Measurements from ENCODE around the gene TSHZ2. TPM values are rescaled to one million over a fixed set of nuclear protein-coding genes. Genes with fewer than 3 reads are reported as not detected.

TSHZ2 gene
- total and polyA plus RNA-seq, 9 of the 15 experiments (the other 6 are each of a cell fraction or from before 2014, with no cell fraction given): 0.03 to 0.20 (median 0.05) TPM; not detected in 4

DNA sequence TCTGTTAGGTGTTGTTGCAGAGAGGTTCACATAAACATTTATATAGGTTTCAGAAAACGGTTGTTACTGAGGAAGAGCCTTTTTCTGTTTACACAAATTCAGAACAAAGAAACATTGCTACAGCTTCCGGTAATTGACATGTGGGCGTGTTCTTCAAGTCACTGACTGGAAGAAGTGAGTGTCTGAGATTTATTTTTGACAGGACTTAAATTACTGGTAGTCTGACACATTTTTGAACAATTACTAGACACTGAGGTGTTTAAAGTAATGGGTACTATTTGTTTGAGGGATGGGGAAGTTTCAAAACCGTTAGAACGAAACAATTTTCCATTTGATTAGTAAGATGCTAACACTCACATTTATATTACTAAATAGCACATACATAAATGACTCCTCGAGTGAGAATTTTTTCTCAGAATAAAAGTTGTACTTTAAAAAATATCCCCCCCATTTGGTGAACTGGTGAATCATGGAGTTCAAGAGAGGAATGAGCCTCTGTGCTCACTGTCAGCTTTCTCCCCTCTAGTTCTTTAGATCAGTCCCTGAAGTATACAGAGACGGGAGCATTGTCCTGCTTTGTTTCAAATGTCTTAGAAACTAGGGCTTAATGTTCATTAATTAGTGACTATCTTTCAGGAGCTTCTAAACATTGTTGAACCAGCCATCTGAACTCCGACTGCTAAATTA, 98.7 kb downstream of the TSHZ2 start (continued):
- TF ChIP-seq, protein P1, sequence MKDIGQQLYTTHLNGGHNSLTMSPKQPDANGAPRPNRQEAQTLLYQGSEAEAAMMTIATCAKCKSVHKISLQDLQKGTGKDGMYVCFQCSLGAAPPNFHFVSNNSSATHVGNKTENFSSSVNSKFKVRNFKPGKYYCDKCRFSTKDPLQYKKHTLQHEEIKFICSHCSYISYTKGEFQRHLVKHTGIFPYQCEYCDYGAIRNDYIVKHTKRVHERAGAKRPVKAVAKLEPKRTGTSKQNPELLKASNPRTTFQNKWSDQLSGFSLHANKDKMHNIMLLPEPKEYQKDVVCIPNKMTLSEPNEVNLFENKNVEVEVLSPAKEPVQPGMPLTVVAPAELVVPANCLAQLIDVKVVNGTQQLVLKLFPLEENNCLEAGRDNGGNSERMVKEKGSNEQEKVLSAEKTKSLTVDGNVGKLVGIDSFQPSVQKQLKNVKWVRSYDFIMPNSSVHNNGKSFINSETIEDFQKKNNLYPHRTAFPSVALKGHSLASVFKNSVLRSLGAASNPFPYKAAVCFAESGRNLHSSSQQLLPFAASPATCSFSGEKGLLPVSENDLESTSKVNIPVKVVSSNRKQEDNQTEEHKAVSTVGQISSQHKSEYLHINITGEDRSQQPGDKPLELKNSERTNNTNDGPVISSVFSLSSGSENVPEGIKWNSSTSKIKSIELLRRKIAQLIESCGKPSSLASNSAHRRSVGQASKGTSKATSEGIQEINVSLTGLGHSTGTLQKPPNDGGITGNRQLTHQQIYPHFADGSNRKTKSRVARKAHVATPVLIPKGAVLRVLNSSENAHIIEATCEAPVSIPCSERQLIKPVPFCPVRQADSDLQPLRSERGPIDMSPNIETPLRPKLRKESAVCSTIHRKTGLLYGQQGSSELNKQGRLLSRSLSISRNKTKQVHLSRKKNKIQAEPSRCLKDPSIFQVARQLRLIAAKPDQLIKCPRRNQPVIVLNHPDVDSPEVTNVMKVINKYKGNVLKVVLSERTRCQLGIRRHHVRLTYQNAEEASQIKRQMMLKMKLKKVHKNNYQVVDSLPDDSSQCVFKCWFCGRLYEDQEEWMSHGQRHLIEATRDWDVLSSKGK (CRISPR knock-in tag; IDR thresholded peaks at IDR 0.05): no peak

- no TSS peak for BruUV-seq (replicated peaks)
- H3K27me3 ChIP-seq (ENCODE audit: control insufficient read depth in 2 of 2, insufficient read depth in 2 of 2, low read length in 2 of 2): peaks cover 6 to 18% of the 10 kb centered on the region in 2 experiments; a peak in 3 of 5 replicates
- no peak for FAIRE-seq
- no peak for ATAC-seq
- no peaks in the 10 kb centered on the region for H3K4me1 ChIP-seq (replicated peaks in 1 of 2; ENCODE audit: control insufficient read depth in 2 of 2, insufficient read depth in 2 of 2, low read length in 2 of 2)
- POLR2A ChIA-PET: interaction anchor here (0.7 to 1.2 kb wide), 2 partner anchors 9 to 21 kb away, joined by 3 to 4 read pairs; no protein-coding TSS in a partner anchor
- H3K9me1 ChIP-seq (ENCODE audit: control insufficient read depth, insufficient read depth, low read length): no peaks in the 10 kb centered on the region
- no peak overlapping the region for H3K9ac ChIP-seq (ENCODE audit: insufficient read depth in 1 of 2, low read depth in 2 of 2, low read length in 2 of 2)
- WGBS (ENCODE audit: insufficient coverage, low coverage, missing lambda C conversion rate): 0% methylated on average over 8 of the region's 8 CpGs
- no peak overlapping the region for H2AFZ ChIP-seq (ENCODE audit: low read depth, low read length)
- H3K4me2 ChIP-seq (ENCODE audit: insufficient read depth, low read length): no peak overlapping the region
- CTCF ChIA-PET (ENCODE audit: low intra/inter-chr PET ratio): no interaction called here
- intact Hi-C loops (cut with micrococcal nuclease) (no loop called here), in situ Hi-C loops (cut with MboI) (no loop called here)
- no peaks in the 10 kb centered on the region for H3K79me2 ChIP-seq (ENCODE audit: control insufficient read depth, insufficient read depth, low read length)
- H4K20me1 ChIP-seq (replicated peaks; ENCODE audit: control insufficient read depth, insufficient read depth, low read length): no peaks in the 10 kb centered on the region
- H3K4me3 ChIP-seq: no peak overlapping the region
- no peaks in the 10 kb centered on the region for H3K36me3 ChIP-seq (ENCODE audit: control insufficient read depth, insufficient read depth, low read length)
- H3K27ac ChIP-seq (ENCODE audit: extremely low read depth, low read depth, low read length): no peak overlapping the region
- no peaks in the 10 kb centered on the region for H3K9me3 ChIP-seq (replicated peaks; ENCODE audit: control insufficient read depth, insufficient read depth, low read depth, low read length)
- no peak for DNase-seq (ENCODE audit: extremely low read depth in 1 of 4, low spot score in 3 of 4)
- TF ChIP-seq ZNF780A (CRISPR knock-in tag; IDR thresholded peaks at IDR 0.05) (no peak), CHAMP1 (IDR thresholded peaks at IDR 0.05) (no peak), KLF10 (CRISPR knock-in tag; IDR thresholded peaks at IDR 0.05) (no peak), CBFA2T3 (IDR thresholded peaks at IDR 0.05) (no peak), FOXJ3 (CRISPR knock-in tag; IDR thresholded peaks at IDR 0.05) (no peak), NCOA1 (IDR thresholded peaks at IDR 0.05; ENCODE audit: low read depth) (no peak), TBL1XR1 (IDR thresholded peaks at IDR 0.05; ENCODE audit: low read length in 2 of 2) (no peak), NFE2 (IDR thresholded peaks at IDR 0.05; ENCODE audit: low read depth) (no peak), SMAD2 (IDR thresholded peaks at IDR 0.05; ENCODE audit: low read depth, low read length) (no peak), PHB2 (IDR thresholded peaks at IDR 0.05; ENCODE audit: low read depth) (no peak), TAL1 (IDR thresholded peaks at IDR 0.05) (no peak)
- TF ChIP-seq, protein P2, sequence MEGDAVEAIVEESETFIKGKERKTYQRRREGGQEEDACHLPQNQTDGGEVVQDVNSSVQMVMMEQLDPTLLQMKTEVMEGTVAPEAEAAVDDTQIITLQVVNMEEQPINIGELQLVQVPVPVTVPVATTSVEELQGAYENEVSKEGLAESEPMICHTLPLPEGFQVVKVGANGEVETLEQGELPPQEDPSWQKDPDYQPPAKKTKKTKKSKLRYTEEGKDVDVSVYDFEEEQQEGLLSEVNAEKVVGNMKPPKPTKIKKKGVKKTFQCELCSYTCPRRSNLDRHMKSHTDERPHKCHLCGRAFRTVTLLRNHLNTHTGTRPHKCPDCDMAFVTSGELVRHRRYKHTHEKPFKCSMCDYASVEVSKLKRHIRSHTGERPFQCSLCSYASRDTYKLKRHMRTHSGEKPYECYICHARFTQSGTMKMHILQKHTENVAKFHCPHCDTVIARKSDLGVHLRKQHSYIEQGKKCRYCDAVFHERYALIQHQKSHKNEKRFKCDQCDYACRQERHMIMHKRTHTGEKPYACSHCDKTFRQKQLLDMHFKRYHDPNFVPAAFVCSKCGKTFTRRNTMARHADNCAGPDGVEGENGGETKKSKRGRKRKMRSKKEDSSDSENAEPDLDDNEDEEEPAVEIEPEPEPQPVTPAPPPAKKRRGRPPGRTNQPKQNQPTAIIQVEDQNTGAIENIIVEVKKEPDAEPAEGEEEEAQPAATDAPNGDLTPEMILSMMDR (IDR thresholded peaks at IDR 0.05 in 2 of 3, conservative IDR thresholded peaks at IDR 0.05 in 1 of 3; ENCODE audit: insufficient read depth in 2 of 3, low read depth in 1 of 3, low read length in 3 of 3): no peak
- TF ChIP-seq, protein P3, sequence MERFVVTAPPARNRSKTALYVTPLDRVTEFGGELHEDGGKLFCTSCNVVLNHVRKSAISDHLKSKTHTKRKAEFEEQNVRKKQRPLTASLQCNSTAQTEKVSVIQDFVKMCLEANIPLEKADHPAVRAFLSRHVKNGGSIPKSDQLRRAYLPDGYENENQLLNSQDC (CRISPR knock-in tag; IDR thresholded peaks at IDR 0.05): no peak
Observed at GRCh38 chr20:53071833-53072232, 99.7 kb downstream of the TSHZ2 start.
